K562 (cell line): Measurements from ENCODE around the gene C16orf74. TPM values are rescaled to one million over a fixed set of nuclear protein-coding genes. Genes with fewer than 3 reads are reported as not detected.

Source experiments
- ATAC-seq: fragments of 200-7000 bp; cut with Tn5 transposase; 3 replicates; pipeline ENCODE4 v1.9.1; 2020; ENCODE audit warnings: moderate library complexity
- BruUV-seq: library from RNA; stranded (reverse); fragments of 400-500 nt; replicated peaks from 2 replicates; lab custom pipeline; 2021; lab: Mats Ljungman, UMichigan
- CTCF ChIA-PET: fragments of 300-600 bp; formaldehyde crosslinking; extraction: SDS; loops from one replicate; lab custom pipeline; 2021; ENCODE audit warnings: low intra/inter-chr PET ratio; lab: Yijun Ruan, JAX
- POLR2A ChIA-PET: fragments of 300-600, 350-650 bp; sonication (Branson Sonifier 250); formaldehyde crosslinking; extraction: SDS; loops from one replicate; lab custom pipeline; 2021; ENCODE audit warnings: antibody characterized with exemption, inconsistent platforms; lab: Yijun Ruan, JAX
- DNase-seq, 4 experiments: peaks; one replicate each; pipeline versions ENCODE4 v3.0.0 to v3.0.0-alpha.2; 2011 to 2018; ENCODE audit warnings: low spot score in 3 of 4, mixed read lengths in 3 of 4; ENCODE audit errors: extremely low read depth in 1 of 4
- FAIRE-seq: peaks from 2 replicates; lab custom pipeline; 2011; peaks lifted over from hg19 to GRCh38; lab: Jason Lieb, UNC
- H2AFZ ChIP-seq: 2 replicates; pipeline ENCODE4 v1.6.0; 2011; ENCODE audit warnings: low read depth, low read length, control low read depth, inconsistent platforms
- H3K27ac ChIP-seq: fragments of 200-600 bp; 3 replicates; pipeline ENCODE4 v1.8.0; 2011; ENCODE audit warnings: low read depth, mild to moderate bottlenecking, control low read depth, inconsistent platforms, low read length, moderate library complexity, mixed read lengths; ENCODE audit errors: extremely low read depth
- H3K27me3 ChIP-seq, 2 experiments: fragments of 300-600 bp in 1 of 2; 2 replicates in 1 of 2; 3 replicates in 1 of 2; pipeline versions ENCODE4 v1.6.0 to v1.8.0; 2011; ENCODE audit warnings: inconsistent platforms in 2 of 2, low read length in 2 of 2, mild to moderate bottlenecking in 1 of 2, mixed read lengths in 1 of 2, moderate library complexity in 1 of 2; ENCODE audit not compliant: control insufficient read depth in 2 of 2, insufficient read depth in 2 of 2
- H3K36me3 ChIP-seq: fragments of 300-600 bp; 3 replicates; pipeline ENCODE4 v1.8.0; 2011; ENCODE audit warnings: mild to moderate bottlenecking, low read length, inconsistent platforms; ENCODE audit not compliant: control insufficient read depth, insufficient read depth
- H3K4me1 ChIP-seq, 2 experiments: fragments of 200-600 bp in 1 of 2; replicated peaks in 1 of 2; 2 replicates in 1 of 2; 3 replicates in 1 of 2; pipeline versions ENCODE4 v1.5.1 to v1.8.0; 2011; ENCODE audit warnings: inconsistent platforms in 2 of 2, low read length in 2 of 2, mild to moderate bottlenecking in 1 of 2, mixed read lengths in 1 of 2, moderate library complexity in 1 of 2; ENCODE audit not compliant: control insufficient read depth in 2 of 2, insufficient read depth in 2 of 2
- H3K4me2 ChIP-seq: 2 replicates; pipeline ENCODE4 v1.6.1; 2011; ENCODE audit warnings: low read length, control low read depth, inconsistent platforms, mixed read lengths; ENCODE audit not compliant: insufficient read depth
- H3K4me3 ChIP-seq: fragments of 200-600 bp; sonication (generic), shearing (Covaris generic); 2 replicates; pipeline ENCODE4 v1.5.1; 2016; ENCODE audit warnings: control low read depth, inconsistent platforms
- H3K79me2 ChIP-seq: fragments of 200-600 bp; 3 replicates; pipeline ENCODE4 v1.8.0; 2011; ENCODE audit warnings: low read length, inconsistent platforms; ENCODE audit not compliant: control insufficient read depth, insufficient read depth
- H3K9ac ChIP-seq, 2 experiments: 2 replicates each; pipeline versions ENCODE4 v1.6.0 to v1.6.1; 2011; ENCODE audit warnings: low read depth in 2 of 2, low read length in 2 of 2, control low read depth in 1 of 2, inconsistent platforms in 1 of 2, mild to moderate bottlenecking in 1 of 2, mixed read lengths in 1 of 2; ENCODE audit not compliant: insufficient read depth in 1 of 2
- H3K9me1 ChIP-seq: one replicate; pipeline ENCODE4 v1.6.0; 2011; ENCODE audit warnings: inconsistent platforms, mild to moderate bottlenecking, low read length, moderate library complexity; ENCODE audit not compliant: control insufficient read depth, insufficient read depth
- H3K9me3 ChIP-seq: replicated peaks from 2 replicates; pipeline ENCODE4 v1.5.1; 2011; ENCODE audit warnings: low read depth, low read length, inconsistent platforms; ENCODE audit not compliant: control insufficient read depth, insufficient read depth
- H4K20me1 ChIP-seq: replicated peaks from 2 replicates; pipeline ENCODE4 v1.6.1; 2011; ENCODE audit warnings: low read length, inconsistent platforms, mixed read lengths; ENCODE audit not compliant: control insufficient read depth, insufficient read depth
- OTX1 ChIP-seq: fragments of 450-650 bp; formaldehyde crosslinking; IDR thresholded peaks from 2 replicates; pipeline ENCODE4 v1.4.0; 2022; ENCODE audit warnings: mild to moderate bottlenecking
- POLR2A ChIP-seq: fragments of 450-650 bp; conservative IDR thresholded peaks from 2 replicates; pipeline ENCODE4 v1.6.1; 2016
- SMC3 ChIP-seq: conservative IDR thresholded peaks from 2 replicates; pipeline ENCODE4 v1.6.1; 2011; ENCODE audit warnings: low read depth, low read length, improper control_type of control experiment; ENCODE audit not compliant: insufficient read depth
- WGBS: fragments of 100-300 bp; shearing (Covaris generic); methylation state at CpG from one replicate; pipeline ENCODE4 v1.1.6; 2016; ENCODE audit warnings: low coverage, mixed read lengths; ENCODE audit not compliant: insufficient coverage; ENCODE audit errors: missing lambda C conversion rate; 5-methylcytosine and 5-hydroxymethylcytosine counted together
- in situ Hi-C: fragments of 300-500 bp; cut with MboI; formaldehyde crosslinking; loops from 4 replicates; pipeline ENCODE4 v1.15.0; 2018; ENCODE audit warnings: inconsistent platforms, mixed read lengths
- intact Hi-C: fragments of 100-400 bp; cut with micrococcal nuclease; formaldehyde crosslinking; loops from 2 replicates; pipeline ENCODE4 v1.14.2; 2022
- polyA plus RNA-seq, 8 experiments: library from polyadenylated mRNA; depleted of rRNA in 4 of 8; stranded (reverse) in 5 of 8; unstranded in 3 of 8; fragments of >200 nt; fragmentation: Nextera tagmentation in 2 of 8; fragmentation: Illumina TruSeq in 1 of 8; extraction: Ambion mirVana in 2 of 8; extraction: Trizol in 1 of 8; gene quantifications; 2 replicates each; pipeline versions ENCODE4 v1.2.1 to v1.2.3, GENCODE V29; 2011 to 2014; ENCODE audit warnings: inconsistent platforms in 1 of 8, missing spikeins in 1 of 8
- total RNA-seq, 7 experiments: library from RNA; depleted of rRNA in 6 of 7; stranded (reverse); fragments of >200 nt in 6 of 7; fragmentation: Illumina TruSeq in 2 of 7; extraction: Trizol in 2 of 7; gene quantifications; 2 replicates each; pipeline versions ENCODE4 v1.2.1 to v1.2.3, GENCODE V29; 2011 to 2021; ENCODE audit warnings: low replicate concordance in 1 of 7
- TF ChIP-seq, protein P1 (sequence below): fragments of 450-650 bp; IDR thresholded peaks from 2 replicates; pipeline ENCODE4 v1.6.1; 2018; ENCODE audit not compliant: partially characterized antibody

C16orf74 gene
- total and polyA plus RNA-seq, 9 of the 15 experiments (the other 6 are each of a cell fraction or from before 2014, with no cell fraction given) = not detected

DNA sequence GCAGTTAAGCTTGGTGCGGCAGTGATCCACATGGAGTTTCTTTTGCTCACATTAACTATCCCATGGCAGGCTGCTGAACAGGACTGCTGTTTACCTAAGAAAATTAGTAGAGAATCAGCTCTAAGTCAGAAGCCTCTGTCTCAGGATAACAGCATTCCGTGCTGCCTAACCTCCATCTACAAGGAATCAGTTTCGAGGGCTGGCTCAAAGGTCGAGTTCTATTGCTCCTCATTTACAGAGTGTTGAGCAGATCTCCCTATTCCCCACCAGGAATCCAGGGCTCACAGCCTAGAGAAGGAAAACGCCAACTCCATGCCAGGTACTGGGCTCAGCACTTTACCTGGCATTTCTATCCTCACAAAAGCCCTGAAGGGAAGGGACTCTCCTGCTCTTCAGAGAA lies 72.1 kb downstream of the C16orf74 start:
- peaks cover 2% of the 10 kb centered on the region for H3K9me1 ChIP-seq
- peaks cover 0 to 4% of the 10 kb centered on the region in 2 experiments; a peak in 3 of 5 replicates for H3K4me1 ChIP-seq
- ChIA-PET POLR2A (interaction anchor here (0.6 to 1.5 kb wide), 8 partner anchors 9 to 274 kb away, joined by 3 to 4 read pairs (median 3); partner anchors contain the start of gene GINS2), CTCF (no interaction called here)
- peaks cover 99% of the 10 kb centered on the region for H3K36me3 ChIP-seq
- no peaks in the 10 kb centered on the region for H3K27me3 ChIP-seq
- 92% methylated on average over 5 of the region's 5 CpGs for WGBS
- TF ChIP-seq POLR2A (0 out of 2 replicates have a peak, but pooled peaks have one; percentile 6), SMC3 (no peak), OTX1 (no peak)
- TF ChIP-seq, protein P1, sequence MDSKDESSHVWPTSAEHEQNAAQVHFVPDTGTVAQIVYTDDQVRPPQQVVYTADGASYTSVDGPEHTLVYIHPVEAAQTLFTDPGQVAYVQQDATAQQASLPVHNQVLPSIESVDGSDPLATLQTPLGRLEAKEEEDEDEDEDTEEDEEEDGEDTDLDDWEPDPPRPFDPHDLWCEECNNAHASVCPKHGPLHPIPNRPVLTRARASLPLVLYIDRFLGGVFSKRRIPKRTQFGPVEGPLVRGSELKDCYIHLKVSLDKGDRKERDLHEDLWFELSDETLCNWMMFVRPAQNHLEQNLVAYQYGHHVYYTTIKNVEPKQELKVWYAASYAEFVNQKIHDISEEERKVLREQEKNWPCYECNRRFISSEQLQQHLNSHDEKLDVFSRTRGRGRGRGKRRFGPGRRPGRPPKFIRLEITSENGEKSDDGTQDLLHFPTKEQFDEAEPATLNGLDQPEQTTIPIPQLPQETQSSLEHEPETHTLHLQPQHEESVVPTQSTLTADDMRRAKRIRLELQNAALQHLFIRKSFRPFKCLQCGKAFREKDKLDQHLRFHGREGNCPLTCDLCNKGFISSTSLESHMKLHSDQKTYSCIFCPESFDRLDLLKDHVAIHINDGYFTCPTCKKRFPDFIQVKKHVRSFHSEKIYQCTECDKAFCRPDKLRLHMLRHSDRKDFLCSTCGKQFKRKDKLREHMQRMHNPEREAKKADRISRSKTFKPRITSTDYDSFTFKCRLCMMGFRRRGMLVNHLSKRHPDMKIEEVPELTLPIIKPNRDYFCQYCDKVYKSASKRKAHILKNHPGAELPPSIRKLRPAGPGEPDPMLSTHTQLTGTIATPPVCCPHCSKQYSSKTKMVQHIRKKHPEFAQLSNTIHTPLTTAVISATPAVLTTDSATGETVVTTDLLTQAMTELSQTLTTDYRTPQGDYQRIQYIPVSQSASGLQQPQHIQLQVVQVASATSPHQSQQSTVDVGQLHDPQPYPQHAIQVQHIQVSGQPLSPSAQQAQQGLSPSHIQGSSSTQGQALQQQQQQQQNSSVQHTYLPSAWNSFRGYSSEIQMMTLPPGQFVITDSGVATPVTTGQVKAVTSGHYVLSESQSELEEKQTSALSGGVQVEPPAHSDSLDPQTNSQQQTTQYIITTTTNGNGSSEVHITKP = no peak
- in situ Hi-C loops (no loop called here), intact Hi-C loops (no loop called here)
- ATAC-seq = no peak
- no peaks in the 10 kb centered on the region for H3K9me3 ChIP-seq
- H3K27ac ChIP-seq = no peak overlapping the region
- no peak overlapping the region for H3K9ac ChIP-seq
- H2AFZ ChIP-seq = no peak overlapping the region
- peaks cover 24% of the 10 kb centered on the region for H4K20me1 ChIP-seq
- no peak overlapping the region for H3K4me3 ChIP-seq
- no peak for DNase-seq
- BruUV-seq = no TSS peak
- no peak overlapping the region for H3K4me2 ChIP-seq
- FAIRE-seq = no peak
- H3K79me2 ChIP-seq = peaks cover 15% of the 10 kb centered on the region
